ENCODE measurements around the gene DLEC1.
"Not testable (repeated sequence)": the region's sequence is repeated elsewhere in the genome, so short reads cannot be mapped to it uniquely, and the experiment has no call there.

DLEC1 gene

DNA sequence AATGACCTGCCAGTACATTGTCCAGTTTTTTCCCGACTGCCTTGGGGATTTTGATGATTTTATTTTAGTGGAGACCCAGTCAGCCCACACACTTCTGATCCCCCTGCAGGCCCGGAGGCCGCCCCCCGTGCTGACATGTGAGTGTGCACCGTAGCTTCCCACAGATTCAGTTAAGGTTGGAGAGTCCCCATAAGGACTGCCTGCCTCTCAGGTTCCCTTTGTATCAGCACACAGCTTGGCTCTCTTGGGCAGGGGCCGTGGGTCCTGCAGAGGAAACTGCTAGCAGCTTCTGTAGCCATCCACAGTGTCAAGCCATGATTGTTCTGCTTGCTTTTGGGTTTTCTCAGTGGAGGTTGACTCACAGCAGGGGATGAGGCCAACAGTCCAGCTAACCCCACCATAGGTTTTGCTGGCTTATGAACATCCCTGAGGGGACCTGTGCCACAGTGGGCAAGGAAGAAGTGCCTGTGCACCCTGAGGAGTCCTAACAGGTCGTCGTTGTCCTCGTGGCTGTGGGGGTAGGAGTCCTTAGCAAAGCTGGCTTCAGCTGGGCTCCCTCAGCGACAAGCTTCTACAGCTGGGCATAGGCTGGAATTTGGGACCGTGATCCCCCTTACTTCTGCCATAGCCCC is 46.4 kb downstream of the DLEC1 start:
- no peak for DNase-seq

DNA sequence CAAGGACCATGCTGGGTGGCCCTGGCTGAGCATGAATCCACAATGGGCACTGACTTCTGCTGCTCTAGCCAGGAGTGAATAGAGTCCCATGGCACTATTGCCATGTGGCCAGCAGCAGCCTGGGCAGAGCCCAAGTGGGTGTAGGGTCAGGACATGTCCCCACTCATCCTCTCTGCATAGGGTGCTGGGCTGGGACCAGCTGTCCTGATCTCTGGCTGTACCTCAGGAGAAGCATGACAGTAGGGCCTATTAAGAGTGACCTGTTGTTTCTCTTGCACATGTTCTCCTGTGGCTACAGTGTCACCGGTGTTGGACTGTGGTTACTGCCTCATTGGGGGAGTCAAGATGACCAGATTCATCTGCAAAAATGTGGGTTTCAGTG is 46.9 kb downstream of the DLEC1 start:
- no peak for DNase-seq

DNA sequence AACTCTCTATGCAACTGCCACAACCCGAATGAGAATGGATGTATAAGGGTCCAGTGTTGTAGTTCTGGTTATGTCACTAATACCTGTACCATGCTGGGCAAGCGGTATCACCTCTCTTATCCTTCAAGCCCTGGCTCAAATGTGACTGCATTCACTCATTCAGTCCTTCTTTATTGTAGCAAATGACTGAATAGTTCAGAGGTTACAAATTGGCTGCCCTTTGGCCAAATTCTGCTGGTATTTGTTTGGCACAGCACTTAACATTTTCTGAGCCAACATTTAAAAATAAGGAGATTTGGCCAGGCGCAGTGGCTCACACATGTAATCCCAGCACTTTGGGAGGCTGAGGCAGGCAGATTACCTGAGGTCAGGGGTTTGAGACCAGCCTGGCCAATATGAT is 47.5 kb downstream of the DLEC1 start:
- no peak for DNase-seq

DNA sequence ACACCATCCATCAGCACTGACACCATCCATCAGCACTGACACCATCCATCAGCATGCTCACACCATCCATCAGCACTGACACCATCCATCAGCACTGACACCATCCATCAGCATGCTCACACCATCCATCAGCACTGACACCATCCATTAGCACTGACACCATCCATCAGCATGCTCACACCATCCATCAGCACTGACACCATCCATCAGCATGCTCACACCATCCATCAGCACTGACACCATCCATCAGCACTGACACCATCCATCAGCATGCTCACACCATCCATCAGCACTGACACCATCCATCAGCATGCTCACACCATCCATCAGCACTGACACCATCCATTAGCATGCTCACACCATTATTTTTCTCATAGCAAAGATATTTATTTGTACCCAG is 48.3 kb downstream of the DLEC1 start:
- DNase-seq: not testable (repeated sequence)

DNA sequence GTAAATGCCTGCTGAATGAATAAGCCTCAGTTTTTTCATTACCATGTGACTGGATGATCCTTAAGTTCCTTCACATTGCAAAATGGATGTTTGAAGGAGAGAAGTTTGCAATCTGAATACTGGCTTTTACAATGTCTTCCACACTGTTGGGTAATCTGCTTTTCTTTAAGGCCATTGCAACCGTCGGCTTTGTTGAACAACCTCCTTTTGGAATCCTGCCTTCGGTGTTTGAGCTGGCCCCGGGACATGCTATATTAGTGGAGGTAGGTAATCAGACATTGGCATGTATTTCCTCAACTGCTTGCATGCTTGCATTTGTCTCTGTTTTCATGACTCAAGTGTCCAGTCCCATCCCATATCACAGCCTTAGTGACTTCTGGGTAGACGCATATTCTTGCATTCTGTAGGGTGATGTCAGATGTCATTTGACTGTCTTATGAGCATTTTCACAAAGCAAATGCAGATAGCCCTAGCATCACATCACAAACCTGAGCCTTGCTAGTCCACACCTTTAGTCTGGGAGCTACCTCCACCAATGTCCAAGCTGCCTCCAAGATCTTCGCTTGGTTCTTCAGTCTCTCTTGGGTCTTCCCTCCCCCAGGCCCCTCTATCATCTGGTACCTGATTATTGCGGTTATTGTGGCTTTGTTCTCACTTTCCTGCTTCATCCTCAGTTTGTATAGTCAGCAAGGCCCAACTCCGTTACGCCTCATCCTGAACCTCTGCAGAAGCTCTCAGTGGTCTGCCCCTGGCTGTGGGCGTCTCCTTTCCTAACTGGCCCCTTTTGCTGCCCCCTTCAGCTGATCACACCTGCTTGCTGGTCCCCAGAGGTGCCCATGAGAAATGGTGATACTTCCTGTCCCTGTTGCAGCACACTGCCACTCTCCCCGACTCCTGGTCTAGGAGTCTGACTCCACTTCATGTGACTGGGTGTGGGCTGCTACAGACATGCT is 49.4 kb downstream of the DLEC1 start:
- DNase-seq: no peak

DNA sequence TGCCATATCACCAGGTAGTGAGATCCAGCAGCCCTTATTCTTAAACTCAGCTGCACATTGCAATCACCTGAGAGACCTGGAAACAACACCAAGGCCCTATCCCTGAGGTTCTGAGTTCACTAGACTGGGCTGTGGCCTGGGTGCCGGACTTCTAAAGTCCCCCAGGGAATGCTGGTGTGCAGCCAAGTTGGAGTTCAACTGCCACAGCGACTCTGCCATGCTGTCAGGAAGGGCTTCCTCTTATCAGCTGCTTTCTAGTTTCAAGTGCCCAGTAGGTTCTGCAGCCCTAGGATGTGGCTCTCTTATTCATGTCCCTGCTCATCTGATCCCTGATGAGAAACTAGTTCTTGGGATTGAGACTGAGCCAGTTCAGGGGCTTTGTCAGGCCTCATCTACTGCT is 50.2 kb downstream of the DLEC1 start:
- DNase-seq: no peak

DNA sequence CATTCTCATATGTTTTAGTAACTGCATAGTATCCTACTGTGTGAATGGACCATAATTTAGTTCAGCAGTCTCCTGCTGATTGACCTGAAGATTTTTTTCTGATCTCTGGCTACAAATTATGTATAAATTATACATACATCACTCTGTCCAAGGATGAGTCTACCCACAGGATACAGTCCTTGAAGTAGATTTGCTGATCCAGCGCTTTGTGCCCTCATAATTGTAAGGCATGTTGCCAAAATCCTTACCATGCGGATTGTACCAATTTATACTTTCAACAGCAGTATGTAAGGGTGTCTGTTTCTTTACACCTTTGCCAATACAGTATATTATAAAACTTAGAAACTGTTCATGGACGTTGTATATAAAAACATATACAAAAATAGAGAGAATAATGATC is 51.4 kb downstream of the DLEC1 start:
- DNase-seq: no peak

DNA sequence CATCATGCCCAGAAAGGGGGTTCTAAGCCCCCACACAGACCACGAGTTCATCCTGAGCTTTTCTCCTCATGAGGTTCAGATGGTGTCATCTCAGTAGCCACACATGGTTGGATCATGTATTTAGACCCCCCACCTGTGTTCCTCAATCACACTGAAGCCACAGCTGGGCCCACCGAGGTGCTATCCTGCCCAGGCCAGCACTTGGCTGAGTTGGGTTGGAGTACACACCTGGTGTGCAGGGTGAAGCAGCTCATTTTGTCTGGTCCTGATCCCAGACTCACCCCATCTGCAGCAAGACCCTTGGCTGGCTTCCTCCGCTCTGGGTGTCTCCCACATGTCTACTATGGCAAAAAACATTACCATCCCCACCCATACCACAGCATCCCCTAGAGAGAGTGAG is 56.0 kb downstream of the DLEC1 start:
- DNase-seq: no peak

DNA sequence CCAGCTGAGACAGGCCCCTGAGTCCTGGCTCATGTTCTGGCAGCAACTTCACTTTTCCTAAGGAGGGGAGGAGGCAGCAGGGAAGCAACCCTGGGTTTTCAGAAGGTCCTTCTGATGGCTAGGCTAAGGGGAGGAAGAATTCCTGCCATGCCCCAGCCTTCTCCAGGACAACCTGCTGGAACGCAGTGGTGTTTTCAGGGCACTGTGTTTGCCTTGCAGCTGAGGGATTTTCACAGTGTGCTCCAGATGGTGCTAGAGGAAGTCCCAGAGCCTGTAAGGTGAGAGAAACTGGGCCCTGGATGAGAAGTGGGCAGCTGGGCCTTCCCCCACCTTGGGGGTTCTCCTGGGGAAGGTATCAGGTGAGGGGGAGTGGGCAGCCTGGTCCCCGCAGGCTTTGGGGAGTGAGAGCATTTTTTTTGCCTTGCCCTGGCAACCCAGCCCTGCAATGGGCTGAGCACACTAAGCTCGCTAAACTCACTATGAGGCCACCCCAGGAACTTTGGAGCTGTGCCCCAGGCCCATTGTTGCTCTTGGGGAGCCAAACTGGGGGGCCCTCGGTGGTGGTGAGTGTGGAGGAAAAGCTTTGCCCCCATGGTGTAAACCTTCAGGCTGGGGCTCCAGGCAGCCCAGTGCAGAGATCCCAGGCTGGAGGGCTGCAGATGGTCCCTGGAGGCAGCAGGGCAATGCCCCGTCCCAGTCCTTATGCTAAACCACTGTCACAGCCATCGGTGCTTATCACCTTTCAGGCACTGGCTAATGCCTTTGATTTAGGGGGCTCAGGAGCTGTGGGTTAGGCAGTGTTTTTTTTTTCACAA is 56.9 kb downstream of the DLEC1 start:
- DNase-seq: no peak

DNA sequence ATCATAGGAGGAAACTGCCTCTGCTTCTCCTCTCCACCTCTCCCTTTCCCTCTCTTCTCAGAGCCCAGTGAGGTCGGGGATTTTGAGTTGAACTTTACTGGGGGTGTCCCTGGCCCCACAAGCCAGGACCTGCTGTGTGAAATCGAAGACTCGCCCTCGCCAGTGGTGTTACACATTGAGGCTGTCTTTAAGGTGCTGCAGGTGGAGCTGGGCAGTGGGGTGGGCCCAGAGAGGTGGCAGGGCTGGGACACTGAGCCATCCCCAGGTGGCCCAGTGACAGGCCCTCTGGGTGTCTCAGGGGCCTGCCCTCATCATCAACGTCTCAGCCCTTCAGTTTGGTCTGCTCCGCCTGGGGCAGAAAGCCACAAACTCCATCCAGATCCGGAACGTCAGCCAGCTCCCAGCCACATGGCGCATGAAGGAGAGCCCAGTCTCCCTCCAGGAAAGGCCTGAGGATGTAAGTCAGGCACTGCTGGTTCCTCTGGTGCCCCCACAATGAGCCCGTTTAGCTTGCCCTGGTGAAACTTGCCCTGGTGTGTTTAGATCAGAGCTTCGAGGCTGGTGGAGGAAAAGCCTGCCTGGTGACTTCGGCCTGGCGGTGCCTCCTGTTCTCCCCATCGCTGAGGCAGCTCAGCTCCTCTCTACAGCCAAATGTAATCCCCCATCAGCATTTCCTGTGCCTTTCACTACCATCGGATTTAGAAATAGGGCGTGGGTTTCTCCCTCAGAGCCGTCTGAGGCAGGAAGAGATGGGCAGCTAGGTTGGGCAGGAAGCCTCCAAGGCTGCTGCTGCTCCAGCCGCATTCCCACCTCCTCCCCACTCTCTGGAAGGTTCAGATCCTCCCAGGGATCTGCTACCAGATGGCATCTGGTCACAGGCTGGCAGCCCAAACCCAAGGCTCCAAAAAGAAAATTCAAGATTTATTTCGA is 58.7 kb downstream of the DLEC1 start:
- DNase-seq: no peak

DNA sequence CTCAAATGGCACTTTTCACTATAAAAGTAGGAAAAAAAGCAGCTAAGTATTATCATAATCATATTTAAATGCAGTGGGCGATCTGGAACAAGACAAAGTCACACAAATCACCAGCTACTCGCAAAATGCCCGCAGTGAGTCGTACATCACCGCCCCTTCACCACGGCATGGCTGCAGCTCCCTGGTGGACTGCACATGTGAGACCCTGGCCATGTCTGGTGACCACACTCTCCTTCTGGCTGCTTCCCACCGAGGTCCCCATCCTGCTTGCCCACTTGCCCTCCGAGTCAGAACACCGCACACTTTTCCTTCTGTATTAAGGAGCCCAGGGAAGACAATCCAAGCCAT is 59.3 kb downstream of the DLEC1 start:
- no peak for DNase-seq

DNA sequence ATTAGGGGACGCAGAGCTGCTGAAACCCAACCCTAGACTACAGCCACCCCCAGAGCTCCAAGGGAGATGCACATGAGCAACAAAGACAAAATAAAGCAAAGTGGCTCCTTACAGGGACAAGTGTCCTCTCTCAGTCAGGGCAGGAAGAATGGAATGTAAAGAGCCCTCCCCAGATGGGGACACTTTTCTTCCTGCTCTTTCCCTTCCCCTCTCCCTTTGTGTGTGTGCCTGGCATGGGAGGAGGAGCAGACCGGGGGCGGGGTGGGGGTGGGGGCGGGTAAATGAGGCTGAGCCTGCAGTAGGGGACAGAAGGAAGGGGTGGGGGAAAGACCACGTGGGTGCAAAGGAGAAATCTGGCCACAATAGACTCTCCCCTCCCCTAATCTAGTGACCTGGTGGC is 60.5 kb downstream of the DLEC1 start:
- no peak for DNase-seq

DNA sequence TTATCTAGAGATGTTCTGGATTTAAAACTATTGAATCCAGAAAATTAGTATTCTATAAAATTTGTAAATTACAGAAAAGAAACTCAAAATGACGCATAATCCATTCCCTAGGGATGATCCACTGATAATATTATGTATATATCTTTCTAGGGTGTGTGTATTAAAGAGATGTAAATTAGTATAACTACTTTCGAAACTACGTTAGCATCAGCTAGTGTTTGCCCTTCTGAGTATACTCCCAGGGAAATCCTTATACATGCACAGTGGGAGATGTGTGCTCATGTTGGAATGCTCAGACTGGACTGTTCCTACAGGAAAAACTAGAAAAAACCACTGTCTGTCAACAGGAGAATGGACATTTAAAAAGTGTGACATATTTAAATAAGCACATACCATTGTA is 61.5 kb downstream of the DLEC1 start:
- DNase-seq: no peak

DNA sequence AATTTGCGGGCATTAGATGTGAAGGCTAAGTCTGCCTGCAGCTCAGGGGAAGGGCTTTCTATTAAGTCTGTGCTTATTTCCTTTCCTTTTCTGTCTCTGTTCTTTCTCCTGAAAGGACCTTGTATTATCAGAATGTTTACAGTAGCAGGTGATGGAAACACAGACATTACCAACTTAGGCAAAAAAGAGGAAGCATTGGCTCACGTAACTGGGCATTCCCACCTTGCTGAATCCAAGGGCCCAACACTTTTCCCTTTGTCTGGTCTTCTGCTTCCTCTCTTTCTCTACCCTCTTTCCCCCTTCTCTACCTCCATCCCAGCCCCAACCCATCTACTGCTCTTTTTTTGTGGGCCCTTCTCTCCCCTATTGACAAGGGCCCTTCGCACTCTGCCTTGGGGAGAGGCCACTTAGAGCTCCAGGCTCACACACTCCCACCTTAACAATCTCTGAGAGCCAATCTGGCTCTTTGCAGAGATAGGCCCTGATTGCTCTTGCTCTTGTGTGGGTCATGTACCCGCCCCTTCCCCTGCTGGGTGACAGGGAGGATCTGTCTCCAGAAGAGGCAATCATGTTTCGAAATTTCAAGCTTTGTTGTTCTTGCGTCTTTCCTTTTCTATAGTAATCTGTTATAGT is 62.9 kb downstream of the DLEC1 start:
- DNase-seq: no peak

DNA sequence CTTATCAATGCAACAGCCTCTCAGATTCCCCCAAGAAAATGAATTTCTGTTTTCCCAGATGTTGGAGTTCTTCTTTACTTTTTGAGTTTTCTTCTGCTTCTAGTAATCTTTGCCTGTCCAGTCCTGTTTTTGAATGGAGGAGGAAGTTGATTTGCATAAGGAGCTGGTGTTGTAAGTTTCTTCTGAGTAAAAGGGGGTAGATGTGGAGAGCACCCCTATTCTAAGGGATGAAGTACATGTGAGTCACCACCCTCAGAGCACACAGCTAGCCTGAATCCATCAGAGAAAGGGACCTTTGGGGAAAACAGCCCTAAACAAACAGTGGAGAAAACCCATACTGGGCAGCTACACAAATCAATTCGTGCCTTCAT is 63.4 kb downstream of the DLEC1 start:
- DNase-seq: no peak

DNA sequence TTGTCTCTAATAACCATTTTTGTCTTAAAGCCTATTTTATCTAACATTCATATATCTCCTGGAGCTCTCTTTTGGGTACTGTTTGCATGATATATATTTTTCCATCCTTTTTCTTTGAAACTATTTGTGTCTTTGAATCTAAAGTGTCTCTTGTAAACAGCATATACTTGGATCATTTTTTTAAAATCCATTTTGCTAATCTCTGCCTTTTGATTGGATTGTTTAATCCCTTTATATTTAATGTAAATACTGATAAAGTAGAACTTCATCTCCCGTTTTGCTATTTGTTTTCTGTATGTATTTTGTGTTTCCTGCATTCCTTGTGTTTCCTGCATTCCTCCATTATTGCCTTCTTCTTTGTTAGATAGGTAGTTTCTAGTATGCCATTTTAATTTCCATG is 66.5 kb downstream of the DLEC1 start:
- no peak for DNase-seq

DNA sequence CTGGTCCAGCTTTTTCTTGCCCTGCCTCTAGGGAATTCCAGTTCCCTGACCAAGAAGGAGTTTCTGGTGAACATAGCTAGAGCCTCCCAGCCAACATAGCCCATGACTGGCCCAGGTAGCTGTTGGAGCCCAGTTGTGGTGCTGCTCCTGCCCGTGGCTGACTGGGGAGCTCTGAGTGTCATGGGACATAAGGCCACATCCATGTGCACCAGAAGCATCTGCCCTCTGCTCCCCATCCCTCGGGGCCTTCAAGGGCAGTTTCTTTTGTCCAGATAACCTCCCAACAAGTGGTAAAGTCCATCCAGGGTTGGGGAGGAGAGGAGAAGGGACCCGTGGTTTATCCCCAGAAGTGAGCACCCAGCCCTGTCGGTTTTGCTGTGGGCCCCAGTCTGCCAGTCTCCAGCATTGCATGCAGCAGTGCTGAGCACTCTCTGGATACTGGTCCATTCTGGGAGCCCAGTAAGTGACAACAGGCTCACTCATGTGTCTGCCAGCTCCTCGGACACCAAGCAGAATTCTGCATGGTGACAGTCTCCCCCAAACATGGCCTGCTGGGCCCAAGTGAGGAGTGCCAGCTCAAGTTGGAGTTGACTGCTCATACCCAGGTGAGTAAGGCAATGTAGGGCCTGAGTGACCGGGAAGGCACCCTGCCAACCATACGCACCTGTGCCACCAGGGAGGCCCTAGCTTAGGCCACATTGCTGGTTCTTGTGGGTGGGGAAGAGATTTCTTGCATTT is 69.1 kb downstream of the DLEC1 start:
- DNase-seq: no peak

DNA sequence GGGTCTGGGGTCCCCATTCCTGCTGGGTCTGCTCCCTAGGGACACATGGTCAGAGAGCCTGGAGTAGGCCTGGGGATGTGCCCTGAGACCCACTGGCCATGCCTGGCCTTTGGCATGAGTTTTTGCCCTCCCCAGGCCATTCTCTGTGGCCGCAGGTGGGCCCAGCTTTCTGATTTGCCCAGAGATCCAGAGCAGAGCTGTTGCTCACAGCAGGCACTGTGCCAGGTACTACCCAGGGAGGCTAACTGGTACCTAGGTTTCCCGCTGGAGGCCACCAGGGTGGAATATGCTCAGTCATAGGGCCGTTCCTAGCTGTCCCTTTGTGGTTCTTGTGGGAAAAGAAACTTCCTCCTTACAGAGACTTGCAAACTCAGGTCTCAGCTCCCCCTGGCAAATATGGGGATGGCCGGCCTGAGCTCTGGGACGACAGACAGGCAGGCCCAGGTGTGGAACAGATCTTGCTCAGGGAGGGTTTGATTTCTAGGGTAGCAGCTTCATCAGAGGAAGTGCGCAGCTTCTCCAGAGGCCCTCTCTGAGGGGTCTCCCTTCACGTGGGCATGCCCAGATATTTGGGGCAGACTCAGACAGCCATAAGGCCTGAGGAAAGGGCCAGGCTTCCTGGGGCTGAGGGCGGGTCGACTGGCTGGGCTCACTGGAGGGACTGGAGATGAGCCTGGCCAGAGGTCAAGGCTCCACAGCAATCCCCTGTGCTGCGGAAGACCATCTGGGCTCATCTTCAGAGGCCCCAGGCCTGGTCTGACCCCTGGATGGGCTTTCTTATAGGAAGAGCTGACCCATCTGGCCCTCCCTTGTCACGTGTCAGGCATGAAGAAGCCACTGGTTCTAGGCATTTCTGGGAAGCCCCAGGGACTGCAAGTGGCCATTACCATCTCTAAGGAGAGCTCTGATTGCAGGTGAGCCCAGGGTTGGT is 69.9 kb downstream of the DLEC1 start:
- DNase-seq: no peak

DNA sequence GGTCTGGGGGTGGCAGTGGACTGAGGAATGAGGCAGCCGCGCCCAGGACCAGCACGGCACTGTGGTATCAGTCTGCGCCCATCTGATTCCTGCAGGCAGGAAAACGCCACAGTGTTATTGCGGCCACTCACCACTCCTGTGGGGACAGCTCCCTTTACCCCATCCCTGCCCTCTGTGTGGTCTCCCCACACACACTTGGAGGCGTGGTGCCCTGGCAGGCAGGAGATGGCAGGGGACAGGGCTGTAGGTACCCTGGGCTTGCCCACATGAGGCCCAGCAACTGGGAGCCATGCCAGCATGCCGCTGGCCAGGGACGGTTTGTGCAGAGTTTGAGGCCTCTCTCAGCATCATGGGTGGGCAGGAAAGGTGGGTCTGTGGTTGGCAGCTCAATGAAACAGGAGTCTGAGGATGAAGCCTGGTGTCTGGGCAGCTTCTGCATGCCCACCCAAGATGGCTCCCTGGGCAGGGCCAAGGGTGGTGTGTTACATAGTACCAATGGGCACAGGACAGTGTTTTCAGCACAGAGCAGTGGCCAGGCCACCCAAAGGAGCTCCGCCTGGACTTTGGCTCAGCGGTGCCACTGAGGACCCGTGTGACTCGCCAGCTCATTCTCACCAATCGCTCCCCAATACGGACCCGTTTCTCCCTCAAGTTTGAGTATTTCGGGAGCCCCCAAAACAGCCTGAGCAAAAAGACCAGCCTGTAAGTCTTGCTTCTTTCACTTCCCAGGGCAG is 70.7 kb downstream of the DLEC1 start:
- DNase-seq: no peak
